BJ (cell line): Measurements from ENCODE around the gene LOXHD1. TPM values are rescaled to one million over a fixed set of nuclear protein-coding genes. Genes with fewer than 3 reads are reported as not detected.

Source experiments
- CTCF ChIA-PET: fragments of 350-600 bp; formaldehyde crosslinking; extraction: SDS; loops from one replicate; lab custom pipeline; 2021; ENCODE audit warnings: antibody characterized with exemption, inconsistent platforms; lab: Yijun Ruan, JAX
- POLR2A ChIA-PET: fragments of 300-600 bp; sonication (Branson Sonifier 250); formaldehyde crosslinking; extraction: SDS; loops from one replicate; lab custom pipeline; 2021; ENCODE audit warnings: antibody characterized with exemption; lab: Charles Lee
- DNase-seq: peaks from one replicate; pipeline ENCODE4 v3.0.0-alpha.2; 2011; ENCODE audit warnings: low read depth
- H3K27me3 ChIP-seq: 2 replicates; pipeline ENCODE4 v1.6.0; 2011; ENCODE audit warnings: low read length; ENCODE audit not compliant: control insufficient read depth, insufficient read depth
- H3K36me3 ChIP-seq: 2 replicates; pipeline ENCODE4 v1.5.1; 2011; ENCODE audit warnings: low read length; ENCODE audit not compliant: control insufficient read depth, insufficient read depth
- H3K4me3 ChIP-seq: 2 replicates; pipeline ENCODE4 v1.5.1; 2011; ENCODE audit warnings: low read depth, mild to moderate bottlenecking, control low read depth, low read length
- CTCF ChIP-seq: IDR thresholded peaks from 2 replicates; pipeline ENCODE4 v1.5.1; 2011; ENCODE audit warnings: low read depth, mild to moderate bottlenecking, control low read depth, inconsistent platforms, low read length, moderate library complexity; ENCODE audit not compliant: insufficient read depth
- polyA plus RNA-seq: library from polyadenylated mRNA; depleted of rRNA; stranded (reverse); fragments of >200 nt; gene quantifications from 2 replicates; pipeline ENCODE4 v1.2.3, GENCODE V29; 2011

LOXHD1 gene
- polyA plus RNA-seq, 1 experiment = not detected

GRCh38 chr18:46679846-46680598 lies 23.0 kb upstream of the LOXHD1 start:
- no peak overlapping the region for H3K4me3 ChIP-seq
- no peak for TF ChIP-seq CTCF
- H3K36me3 ChIP-seq = no peaks in the 10 kb centered on the region
- H3K27me3 ChIP-seq = no peaks in the 10 kb centered on the region; the same call in 1 of the 2 replicates
- no peak for DNase-seq
- POLR2A ChIA-PET = no interaction called here
- CTCF ChIA-PET = no interaction called here

GRCh38 chr18:46678785-46679399 lies 21.9 kb upstream of the LOXHD1 start:
- no peaks in the 10 kb centered on the region; the same call in 1 of the 2 replicates for H3K27me3 ChIP-seq
- DNase-seq = no peak
- POLR2A ChIA-PET = no interaction called here
- no peaks in the 10 kb centered on the region for H3K36me3 ChIP-seq
- no peak for TF ChIP-seq CTCF
- no peak overlapping the region for H3K4me3 ChIP-seq
- CTCF ChIA-PET = interaction anchor here (0.9 to 1.2 kb wide), 2 partner anchors 9 to 21 kb away, joined by 3 to 4 read pairs; partner anchors contain the start of gene LOXHD1

- Histone ChIP-seq H3K36me3 (no peaks in the 10 kb centered on the region), H3K27me3 (no peaks in the 10 kb centered on the region; the same call in 1 of the 2 replicates), H3K4me3 (no peak overlapping the region)
- no peak for TF ChIP-seq CTCF
- POLR2A ChIA-PET = no interaction called here
- DNase-seq = no peak
- CTCF ChIA-PET = interaction anchor here (0.9 to 1.6 kb wide), 4 partner anchors 8 to 20 kb away, joined by 3 to 4 read pairs (median 3); partner anchors contain the start of gene LOXHD1
These were observed 21.0 kb upstream of the LOXHD1 start for GRCh38 chr18:46678041-46678440.

GRCh38 chr18:46677611-46678010 lies 20.6 kb upstream of the LOXHD1 start:
- Histone ChIP-seq H3K36me3 (no peaks in the 10 kb centered on the region), H3K4me3 (no peak overlapping the region), H3K27me3 (no peaks in the 10 kb centered on the region; the same call in 1 of the 2 replicates)
- CTCF ChIA-PET = interaction anchor here (0.9 to 1.6 kb wide), 3 partner anchors 9 to 20 kb away, joined by 3 to 4 read pairs (median 3); partner anchors contain the start of gene LOXHD1
- POLR2A ChIA-PET = interaction anchor here (0.6 kb wide), 1 partner anchor 147 kb away, joined by 11 read pairs; no protein-coding TSS in a partner anchor
- no peak for DNase-seq
- TF ChIP-seq CTCF = 0 out of 2 replicates have a peak, but pooled peaks have one; percentile 29
